Muscle layer of colon (tissue), 2 donors: ENCODE results near the gene KDM2B.

Source experiments
- H3K27ac ChIP-seq: one replicate; pipeline ENCODE4 v1.7.0; 2013; ENCODE audit warnings: low read depth, mild to moderate bottlenecking, low read length, moderate library complexity
- H3K27me3 ChIP-seq, 2 donors: one replicate each; pipeline ENCODE4 v1.7.0; 2013; ENCODE audit warnings: low read length in 2 of 2, mild to moderate bottlenecking in 2 of 2; ENCODE audit not compliant: insufficient read depth in 2 of 2, control insufficient read depth in 1 of 2
- H3K36me3 ChIP-seq: one replicate; pipeline ENCODE4 v1.7.0; 2013; ENCODE audit warnings: mild to moderate bottlenecking, low read length; ENCODE audit not compliant: insufficient read depth
- H3K4me1 ChIP-seq: one replicate; pipeline ENCODE4 v1.7.0; 2013; ENCODE audit warnings: mild to moderate bottlenecking, low read length; ENCODE audit not compliant: insufficient read depth
- H3K4me3 ChIP-seq, 2 donors: one replicate each; pipeline ENCODE4 v1.7.0; 2013; ENCODE audit warnings: low read length in 2 of 2, low read depth in 1 of 2, mild to moderate bottlenecking in 1 of 2, moderate library complexity in 1 of 2
- H3K9ac ChIP-seq: one replicate; pipeline ENCODE4 v1.7.0; 2013; ENCODE audit warnings: low read length
- H3K9me3 ChIP-seq: one replicate; pipeline ENCODE4 v1.7.0; 2013; ENCODE audit warnings: mild to moderate bottlenecking, low read length
- donor health status: abdominal sarcoma.
- donor health status: Adenocarcinoma of cecum.

The KDM2B gene

GRCh38 chr12:121574025-121574424, 6.8 kb downstream of the KDM2B start:
- Histone ChIP-seq H3K36me3 (peaks cover 23% of the 10 kb centered on the region), H3K27ac (no peak overlapping the region), H3K4me1 (peaks cover 30% of the 10 kb centered on the region), H3K27me3 (no peaks in the 10 kb centered on the region), H3K4me3 (no peak overlapping the region), H3K9ac (no peak overlapping the region), H3K9me3 (no peaks in the 10 kb centered on the region)

- H3K9ac ChIP-seq = no peak overlapping the region
- no peak overlapping the region for H3K4me3 ChIP-seq
- no peak overlapping the region for H3K27ac ChIP-seq
- no peaks in the 10 kb centered on the region for H3K9me3 ChIP-seq
- H3K36me3 ChIP-seq = peaks cover 23% of the 10 kb centered on the region
- no peaks in the 10 kb centered on the region for H3K27me3 ChIP-seq
- H3K4me1 ChIP-seq = peaks cover 25% of the 10 kb centered on the region
Observed at GRCh38 chr12:121571920-121572319, 8.9 kb downstream of the KDM2B start.

GRCh38 chr12:121570467-121571283, 10.1 kb downstream of the KDM2B start:
- Histone ChIP-seq H3K4me3 (no peak overlapping the region), H3K27ac (no peak overlapping the region)

GRCh38 chr12:121568971-121569751, 11.7 kb downstream of the KDM2B start:
- H3K36me3 ChIP-seq = peaks cover 4% of the 10 kb centered on the region
- H3K27ac ChIP-seq = peak overlapping the region; percentile 67
- no peak overlapping the region for H3K4me3 ChIP-seq
- H3K9ac ChIP-seq = no peak overlapping the region
- no peaks in the 10 kb centered on the region for H3K9me3 ChIP-seq
- no peaks in the 10 kb centered on the region for H3K27me3 ChIP-seq
- peaks cover 20% of the 10 kb centered on the region for H3K4me1 ChIP-seq

More at GRCh38 chr12:121570467-121571283, 10.1 kb downstream of the KDM2B start:
- no peaks in the 10 kb centered on the region for H3K27me3 ChIP-seq
- H3K9me3 ChIP-seq = no peaks in the 10 kb centered on the region
- peaks cover 19% of the 10 kb centered on the region for H3K36me3 ChIP-seq
- H3K4me1 ChIP-seq = peaks cover 20% of the 10 kb centered on the region
- H3K9ac ChIP-seq = no peak overlapping the region

- Histone ChIP-seq H3K27me3 (no peaks in the 10 kb centered on the region), H3K36me3 (no peaks in the 10 kb centered on the region), H3K27ac (peak overlapping the region; percentile 67), H3K9ac (no peak overlapping the region), H3K9me3 (no peaks in the 10 kb centered on the region), H3K4me1 (peaks cover 20% of the 10 kb centered on the region), H3K4me3 (no peak overlapping the region)
Observed at GRCh38 chr12:121568518-121568917, 12.3 kb downstream of the KDM2B start.

GRCh38 chr12:121565076-121565475, 15.7 kb downstream of the KDM2B start:
- Histone ChIP-seq H3K4me3 (no peak overlapping the region), H3K9ac (no peak overlapping the region), H3K9me3 (no peaks in the 10 kb centered on the region), H3K27ac (no peak overlapping the region), H3K36me3 (no peaks in the 10 kb centered on the region), H3K4me1 (peaks cover 18% of the 10 kb centered on the region), H3K27me3 (no peaks in the 10 kb centered on the region)

GRCh38 chr12:121562488-121562887, 18.3 kb downstream of the KDM2B start:
- no peaks in the 10 kb centered on the region for H3K36me3 ChIP-seq
- H3K27me3 ChIP-seq = no peaks in the 10 kb centered on the region
- H3K9ac ChIP-seq = no peak overlapping the region
- H3K4me1 ChIP-seq = no peaks in the 10 kb centered on the region
- H3K4me3 ChIP-seq = no peak overlapping the region
- no peaks in the 10 kb centered on the region for H3K9me3 ChIP-seq
- H3K27ac ChIP-seq = no peak overlapping the region

GRCh38 chr12:121561009-121561395, 19.8 kb downstream of the KDM2B start:
- no peaks in the 10 kb centered on the region for H3K4me1 ChIP-seq
- no peaks in the 10 kb centered on the region for H3K36me3 ChIP-seq
- H3K4me3 ChIP-seq = no peak overlapping the region
- H3K27ac ChIP-seq = no peak overlapping the region
- H3K27me3 ChIP-seq = no peaks in the 10 kb centered on the region
- no peaks in the 10 kb centered on the region for H3K9me3 ChIP-seq
- no peak overlapping the region for H3K9ac ChIP-seq

GRCh38 chr12:121560392-121561008, 20.3 kb downstream of the KDM2B start:
- Histone ChIP-seq H3K4me3 (no peak overlapping the region), H3K27me3 (no peaks in the 10 kb centered on the region), H3K4me1 (no peaks in the 10 kb centered on the region), H3K9me3 (no peaks in the 10 kb centered on the region), H3K27ac (no peak overlapping the region), H3K36me3 (no peaks in the 10 kb centered on the region), H3K9ac (no peak overlapping the region)

- Histone ChIP-seq H3K9me3 (no peaks in the 10 kb centered on the region), H3K9ac (no peak overlapping the region), H3K4me1 (no peaks in the 10 kb centered on the region), H3K27ac (no peak overlapping the region), H3K27me3 (no peaks in the 10 kb centered on the region), H3K4me3 (no peak overlapping the region), H3K36me3 (no peaks in the 10 kb centered on the region)
Observed at GRCh38 chr12:121558956-121559355, 21.9 kb downstream of the KDM2B start.

- Histone ChIP-seq H3K27ac (no peak overlapping the region), H3K27me3 (no peaks in the 10 kb centered on the region), H3K4me1 (no peaks in the 10 kb centered on the region), H3K36me3 (peaks cover 8% of the 10 kb centered on the region), H3K4me3 (no peak overlapping the region), H3K9ac (no peak overlapping the region), H3K9me3 (no peaks in the 10 kb centered on the region)
Observed at GRCh38 chr12:121550974-121551634, 29.7 kb downstream of the KDM2B start.
